Neural progenitor cell (in vitro differentiated cells): Measurements from ENCODE around the gene RAB20. TPM values are rescaled to one million over a fixed set of nuclear protein-coding genes. Genes with fewer than 3 reads are reported as not detected.

Source experiments
- DNase-seq: peaks from one replicate; pipeline ENCODE4 v3.0.0-alpha.2; 2016; ENCODE audit warnings: low spot score
- H2AFZ ChIP-seq: fragments of 200-600 bp; sonication (generic); replicated peaks from 2 replicates; pipeline ENCODE4 v1.6.1; 2016; ENCODE audit warnings: antibody characterized with exemption
- H3F3A ChIP-seq: fragments of 200-600 bp; sonication (generic); 2 replicates; pipeline ENCODE4 v1.6.1; 2016; ENCODE audit warnings: antibody characterized with exemption, low read depth
- H3K27ac ChIP-seq: fragments of 200-600 bp; sonication (generic); 2 replicates; pipeline ENCODE4 v1.5.1; 2016; ENCODE audit warnings: mild to moderate bottlenecking
- H3K27me3 ChIP-seq: fragments of 200-600 bp; sonication (generic); 2 replicates; pipeline ENCODE4 v1.6.1; 2016; ENCODE audit warnings: mild to moderate bottlenecking, moderate library complexity
- H3K36me3 ChIP-seq: fragments of 200-600 bp; sonication (generic); 2 replicates; pipeline ENCODE4 v1.5.1; 2016
- H3K4me1 ChIP-seq: fragments of 200-600 bp; sonication (generic); 2 replicates; pipeline ENCODE4 v1.6.1; 2016; ENCODE audit warnings: mixed run types
- H3K4me2 ChIP-seq: fragments of 200-600 bp; sonication (generic); 2 replicates; pipeline ENCODE4 v1.6.1; 2016
- H3K4me3 ChIP-seq: fragments of 200-600 bp; sonication (generic); 2 replicates; pipeline ENCODE4 v1.5.1; 2016
- H3K79me2 ChIP-seq: fragments of 200-600 bp; sonication (generic); 2 replicates; pipeline ENCODE4 v1.6.1; 2016; ENCODE audit warnings: low read depth
- H3K9ac ChIP-seq: fragments of 200-600 bp; sonication (generic); 2 replicates; pipeline ENCODE4 v1.6.1; 2016
- H3K9me3 ChIP-seq: fragments of 200-600 bp; sonication (generic); 2 replicates; pipeline ENCODE4 v1.5.1; 2016; ENCODE audit warnings: low read depth
- H4K20me1 ChIP-seq: fragments of 200-600 bp; sonication (generic); 2 replicates; pipeline ENCODE4 v1.6.1; 2016; ENCODE audit warnings: low read depth
- H3K27ac Mint-ChIP-seq: 3 replicates; pipeline ENCODE4 v1.8.0; 2021; ENCODE audit warnings: mixed read lengths
- H3K27me3 Mint-ChIP-seq: 2 replicates; pipeline ENCODE4 v1.8.0; 2022; ENCODE audit warnings: low read depth, mild to moderate bottlenecking, inconsistent platforms, moderate library complexity, mixed read lengths; ENCODE audit not compliant: insufficient read depth
- H3K36me3 Mint-ChIP-seq: 3 replicates; pipeline ENCODE4 v1.8.0; 2021; ENCODE audit warnings: mixed read lengths
- H3K4me1 Mint-ChIP-seq: 3 replicates; pipeline ENCODE4 v1.8.0; 2021; ENCODE audit warnings: mixed read lengths
- H3K4me3 Mint-ChIP-seq: 3 replicates; pipeline ENCODE4 v1.8.0; 2021; ENCODE audit warnings: mild to moderate bottlenecking, moderate library complexity, mixed read lengths
- H3K9me3 Mint-ChIP-seq: 3 replicates; pipeline ENCODE4 v1.8.0; 2020; ENCODE audit warnings: mixed read lengths
- EZH2 ChIP-seq: fragments of 200-600 bp; sonication (generic); IDR thresholded peaks from 2 replicates; pipeline ENCODE4 v1.6.1; 2017; ENCODE audit warnings: antibody characterized with exemption, mild to moderate bottlenecking, moderate library complexity
- EZH2phosphoT487 ChIP-seq: fragments of 200-600 bp; sonication (generic); IDR thresholded peaks from 2 replicates; pipeline ENCODE4 v1.6.1; 2017; ENCODE audit warnings: antibody characterized with exemption
- total RNA-seq: library from RNA; depleted of rRNA; stranded (reverse); fragments of >200 nt; gene quantifications from 2 replicates; pipeline ENCODE4 v1.2.3, GENCODE V29; 2015; ENCODE audit warnings: low replicate concordance
- TF ChIP-seq, protein P1 (sequence below): fragments of 200-600 bp; sonication (generic); IDR thresholded peaks from 2 replicates; pipeline ENCODE4 v1.5.1; 2017; ENCODE audit warnings: antibody characterized with exemption, mild to moderate bottlenecking

RAB20 gene
- total RNA-seq, 1 donor from 2014 or later: 0.58 TPM

DNA sequence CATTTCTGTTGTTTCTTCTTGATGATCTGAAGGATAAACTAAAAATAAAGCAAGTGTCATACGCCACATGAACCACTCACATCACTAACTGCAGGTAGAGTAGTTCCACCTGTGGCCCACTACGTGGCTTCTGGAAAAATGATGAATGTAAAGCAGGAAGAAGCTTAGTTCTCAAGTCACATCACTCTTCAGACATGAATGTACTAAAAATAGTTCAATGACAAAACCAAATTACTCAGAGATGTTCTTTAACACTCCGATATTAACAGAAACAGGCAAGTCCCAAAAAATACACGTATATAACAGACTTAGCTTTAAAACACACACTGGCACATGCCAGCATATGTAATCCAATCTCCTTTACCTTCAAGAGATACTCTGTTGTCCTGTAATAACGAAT lies 21.6 kb downstream of the RAB20 start:
- Histone ChIP-seq H3K27ac (no peak overlapping the region), H3K27me3 (no peaks in the 10 kb centered on the region), H3K4me3 (no peak overlapping the region), H3K4me2 (no peak overlapping the region), H3K36me3 (no peaks in the 10 kb centered on the region), H3K79me2 (no peaks in the 10 kb centered on the region), H3F3A (peaks cover 9% of the 10 kb centered on the region), H3K4me1 (peaks cover 11% of the 10 kb centered on the region), H2AFZ (no peak overlapping the region), H3K9ac (no peak overlapping the region), H4K20me1 (peaks cover 4% of the 10 kb centered on the region), H3K9me3 (peaks cover 8% of the 10 kb centered on the region)
- H3K27ac Mint-ChIP-seq: peak overlapping the region; percentile 15
- H3K9me3 Mint-ChIP-seq: peaks cover 8% of the 10 kb centered on the region
- H3K4me3 Mint-ChIP-seq: no peak overlapping the region
- H3K27me3 Mint-ChIP-seq: no peaks in the 10 kb centered on the region
- H3K4me1 Mint-ChIP-seq: peaks cover 11% of the 10 kb centered on the region
- DNase-seq: no peak
- TF ChIP-seq EZH2phosphoT487 (no peak), EZH2 (no peak)
- TF ChIP-seq, protein P1, sequence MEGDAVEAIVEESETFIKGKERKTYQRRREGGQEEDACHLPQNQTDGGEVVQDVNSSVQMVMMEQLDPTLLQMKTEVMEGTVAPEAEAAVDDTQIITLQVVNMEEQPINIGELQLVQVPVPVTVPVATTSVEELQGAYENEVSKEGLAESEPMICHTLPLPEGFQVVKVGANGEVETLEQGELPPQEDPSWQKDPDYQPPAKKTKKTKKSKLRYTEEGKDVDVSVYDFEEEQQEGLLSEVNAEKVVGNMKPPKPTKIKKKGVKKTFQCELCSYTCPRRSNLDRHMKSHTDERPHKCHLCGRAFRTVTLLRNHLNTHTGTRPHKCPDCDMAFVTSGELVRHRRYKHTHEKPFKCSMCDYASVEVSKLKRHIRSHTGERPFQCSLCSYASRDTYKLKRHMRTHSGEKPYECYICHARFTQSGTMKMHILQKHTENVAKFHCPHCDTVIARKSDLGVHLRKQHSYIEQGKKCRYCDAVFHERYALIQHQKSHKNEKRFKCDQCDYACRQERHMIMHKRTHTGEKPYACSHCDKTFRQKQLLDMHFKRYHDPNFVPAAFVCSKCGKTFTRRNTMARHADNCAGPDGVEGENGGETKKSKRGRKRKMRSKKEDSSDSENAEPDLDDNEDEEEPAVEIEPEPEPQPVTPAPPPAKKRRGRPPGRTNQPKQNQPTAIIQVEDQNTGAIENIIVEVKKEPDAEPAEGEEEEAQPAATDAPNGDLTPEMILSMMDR: no peak
- peaks cover 2% of the 10 kb centered on the region for H3K36me3 Mint-ChIP-seq

DNA sequence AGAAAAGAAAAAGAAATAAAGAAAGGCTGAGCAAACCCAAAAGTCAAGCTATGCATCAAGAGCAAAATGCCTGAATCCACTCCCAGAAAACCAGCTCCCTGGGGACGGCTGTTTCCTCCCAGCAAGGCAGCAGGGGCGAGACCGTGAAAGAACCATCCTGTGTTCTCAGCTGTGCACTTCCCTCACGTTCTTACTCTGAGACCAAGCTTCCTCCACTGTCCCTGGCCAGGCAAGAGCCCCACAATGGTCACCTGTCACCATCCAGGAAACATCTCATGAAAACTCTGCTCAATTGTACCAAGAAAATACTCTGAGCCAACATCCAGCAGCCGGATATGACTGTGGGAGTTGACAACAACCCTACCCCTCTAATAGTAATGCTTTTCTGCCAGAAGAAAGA lies 22.9 kb downstream of the RAB20 start:
- Histone ChIP-seq H3K27me3 (no peaks in the 10 kb centered on the region), H3K27ac (no peak overlapping the region), H3K79me2 (no peaks in the 10 kb centered on the region), H3K4me2 (no peak overlapping the region), H2AFZ (no peak overlapping the region), H3K4me1 (peaks cover 11% of the 10 kb centered on the region), H3K9me3 (no peaks in the 10 kb centered on the region), H4K20me1 (peaks cover 4% of the 10 kb centered on the region), H3K4me3 (no peak overlapping the region), H3K36me3 (no peaks in the 10 kb centered on the region), H3K9ac (no peak overlapping the region), H3F3A (peaks cover 9% of the 10 kb centered on the region)
- Mint-ChIP-seq H3K4me1 (peaks cover 11% of the 10 kb centered on the region), H3K27ac (no peak overlapping the region), H3K9me3 (no peaks in the 10 kb centered on the region), H3K36me3 (no peaks in the 10 kb centered on the region), H3K27me3 (no peaks in the 10 kb centered on the region), H3K4me3 (no peak overlapping the region)
- DNase-seq: no peak
- TF ChIP-seq, protein P1: no peak
- TF ChIP-seq EZH2 (no peak), EZH2phosphoT487 (no peak)

DNA sequence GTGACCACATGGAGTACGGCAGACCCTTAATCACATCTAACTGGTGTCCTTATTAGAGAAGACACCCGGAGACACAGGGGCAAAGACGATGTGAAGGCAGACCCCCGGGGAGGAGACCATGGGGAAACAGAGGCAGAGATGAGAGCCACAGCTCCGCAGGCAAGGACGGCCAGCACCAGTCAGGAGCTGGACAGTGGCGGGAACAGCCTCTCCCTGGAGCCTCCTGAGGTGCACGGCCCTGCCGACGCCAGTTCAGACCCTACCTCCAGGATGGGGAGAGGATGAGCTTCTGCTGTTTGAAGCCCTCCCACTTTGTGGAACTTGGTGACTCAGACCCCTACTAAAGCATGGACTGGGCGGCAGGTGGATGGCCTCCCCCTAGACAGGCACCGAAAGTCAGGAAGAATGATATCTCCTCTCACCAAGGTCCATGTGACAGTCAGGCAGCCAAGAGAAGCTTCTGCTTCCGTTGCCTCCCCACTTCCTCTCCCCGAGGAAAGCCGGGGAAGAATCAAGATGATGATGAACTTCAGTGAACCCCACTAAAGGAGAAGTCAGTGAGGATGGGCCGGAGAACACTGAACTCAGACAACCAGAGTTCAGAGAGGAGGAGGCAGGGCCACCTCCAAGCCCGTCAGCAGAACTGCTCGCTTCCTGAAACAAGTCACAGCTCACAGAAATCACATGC lies 25.4 kb downstream of the RAB20 start:
- Histone ChIP-seq H3K9me3 (no peaks in the 10 kb centered on the region), H4K20me1 (peaks cover 4% of the 10 kb centered on the region), H3K27ac (no peak overlapping the region), H3K9ac (no peak overlapping the region), H2AFZ (no peak overlapping the region), H3K79me2 (no peaks in the 10 kb centered on the region), H3K36me3 (no peaks in the 10 kb centered on the region), H3K4me3 (no peak overlapping the region), H3K4me2 (no peak overlapping the region), H3K27me3 (no peaks in the 10 kb centered on the region), H3F3A (peaks cover 4% of the 10 kb centered on the region), H3K4me1 (peaks cover 4% of the 10 kb centered on the region)
- TF ChIP-seq, protein P1: no peak
- TF ChIP-seq EZH2: no peak
- no peak for TF ChIP-seq EZH2phosphoT487
- no peak overlapping the region for H3K27ac Mint-ChIP-seq
- H3K9me3 Mint-ChIP-seq: no peaks in the 10 kb centered on the region
- no peak overlapping the region for H3K4me3 Mint-ChIP-seq
- H3K36me3 Mint-ChIP-seq: no peaks in the 10 kb centered on the region
- DNase-seq: no peak
- peaks cover 5% of the 10 kb centered on the region for H3K4me1 Mint-ChIP-seq
- no peaks in the 10 kb centered on the region for H3K27me3 Mint-ChIP-seq
